ENCODE results near the gene NOP9. TPM values are rescaled to one million over a fixed set of nuclear protein-coding genes. Genes with fewer than 3 reads are reported as not detected.
A peak's percentile ranks its signal among the peaks of the same experiment; 100 is the strongest.

Gene NOP9
- total and polyA plus RNA-seq, 9 of the 15 experiments (the other 6 are each of a cell fraction or from before 2014, with no cell fraction given): 1.0 to 27.9 (median 15.1) TPM

DNA sequence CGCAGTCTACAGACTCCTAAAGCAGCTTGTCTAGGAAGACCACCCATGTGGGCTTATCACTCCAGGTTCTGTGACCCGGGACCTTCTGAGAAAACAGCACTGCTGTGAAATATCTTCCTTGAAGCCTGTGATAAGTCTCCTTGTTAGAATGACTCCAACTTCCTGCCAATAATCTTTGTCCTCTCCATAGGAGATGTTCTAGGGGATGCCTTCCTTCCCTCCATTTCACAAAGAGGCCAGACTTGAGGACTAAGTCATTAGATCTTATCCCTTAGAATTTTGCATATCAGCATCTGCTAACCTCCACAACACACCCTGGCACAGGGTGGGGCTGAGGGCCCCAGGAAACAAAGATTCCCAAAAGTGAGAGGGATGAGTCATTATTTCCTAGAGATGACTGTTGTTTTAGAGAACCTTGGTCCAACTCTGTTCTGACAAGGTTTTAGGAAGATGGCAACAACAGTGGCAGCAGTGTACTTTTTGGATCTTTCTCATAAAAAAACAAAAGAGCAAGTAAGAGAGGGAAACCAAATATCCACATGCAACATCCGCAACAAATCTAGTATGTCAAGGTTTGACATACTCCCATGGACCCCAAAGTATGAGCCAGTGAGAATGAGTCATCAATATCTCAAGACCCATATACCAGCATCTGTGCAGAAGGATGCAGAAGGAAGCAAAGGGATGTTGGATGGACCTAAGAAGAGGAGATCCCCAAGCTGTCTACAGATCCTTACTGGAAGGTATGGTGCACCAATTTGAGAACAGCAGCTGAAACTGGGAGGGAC is 17.7 kb downstream of the NOP9 start:
- intact Hi-C loops (cut with micrococcal nuclease): no loop called here
- H4K20me1 ChIP-seq (replicated peaks; ENCODE audit: control insufficient read depth, insufficient read depth, low read length): no peaks in the 10 kb centered on the region
- TF ChIP-seq MAFF (IDR thresholded peaks at IDR 0.05; ENCODE audit: low read length): 0 out of 2 replicates have a peak, but pooled peaks have one; percentile 7
- peak; percentile 48 for TF ChIP-seq FOS (IDR thresholded peaks at IDR 0.05; ENCODE audit: extremely low read depth, insufficient read length)
- peak; percentile 58 for TF ChIP-seq ARID1B (IDR thresholded peaks at IDR 0.05)
- peak; percentile 44; the same call in 1 of the 2 replicates for TF ChIP-seq VEZF1 (CRISPR knock-in tag; IDR thresholded peaks at IDR 0.05)
- TF ChIP-seq C11orf30 (IDR thresholded peaks at IDR 0.05; ENCODE audit: low read depth): peak; percentile 51
- no peak for TF ChIP-seq STAT5A (IDR thresholded peaks at IDR 0.05; ENCODE audit: borderline replicate concordance, low read length)
- TF ChIP-seq CTBP1 (IDR thresholded peaks at IDR 0.05; ENCODE audit: borderline replicate concordance): peak; percentile 54
- TF ChIP-seq SOX6 (IDR thresholded peaks at IDR 0.05): peak; percentile 66
- no peak for TF ChIP-seq HOMEZ (CRISPR knock-in tag; IDR thresholded peaks at IDR 0.05)
- TF ChIP-seq KDM4B (IDR thresholded peaks at IDR 0.05; ENCODE audit: borderline replicate concordance in 2 of 2, low read depth in 1 of 2): no peak
- no peak for TF ChIP-seq HDAC8 (tag; IDR thresholded peaks at IDR 0.05)
- TF ChIP-seq LCOR (CRISPR knock-in tag; IDR thresholded peaks at IDR 0.05): peak; percentile 27; the same call in 1 of the 2 replicates
- TF ChIP-seq, protein P1, sequence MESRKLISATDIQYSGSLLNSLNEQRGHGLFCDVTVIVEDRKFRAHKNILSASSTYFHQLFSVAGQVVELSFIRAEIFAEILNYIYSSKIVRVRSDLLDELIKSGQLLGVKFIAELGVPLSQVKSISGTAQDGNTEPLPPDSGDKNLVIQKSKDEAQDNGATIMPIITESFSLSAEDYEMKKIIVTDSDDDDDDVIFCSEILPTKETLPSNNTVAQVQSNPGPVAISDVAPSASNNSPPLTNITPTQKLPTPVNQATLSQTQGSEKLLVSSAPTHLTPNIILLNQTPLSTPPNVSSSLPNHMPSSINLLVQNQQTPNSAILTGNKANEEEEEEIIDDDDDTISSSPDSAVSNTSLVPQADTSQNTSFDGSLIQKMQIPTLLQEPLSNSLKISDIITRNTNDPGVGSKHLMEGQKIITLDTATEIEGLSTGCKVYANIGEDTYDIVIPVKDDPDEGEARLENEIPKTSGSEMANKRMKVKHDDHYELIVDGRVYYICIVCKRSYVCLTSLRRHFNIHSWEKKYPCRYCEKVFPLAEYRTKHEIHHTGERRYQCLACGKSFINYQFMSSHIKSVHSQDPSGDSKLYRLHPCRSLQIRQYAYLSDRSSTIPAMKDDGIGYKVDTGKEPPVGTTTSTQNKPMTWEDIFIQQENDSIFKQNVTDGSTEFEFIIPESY (CRISPR knock-in tag; IDR thresholded peaks at IDR 0.05): no peak
- peak; percentile 62 for TF ChIP-seq SMARCE1 (IDR thresholded peaks at IDR 0.05)
- TF ChIP-seq BHLHE40 (IDR thresholded peaks at IDR 0.05; ENCODE audit: low read length): no peak
- TF ChIP-seq JUN (IDR thresholded peaks at IDR 0.05; ENCODE audit: borderline replicate concordance, low read depth, low read length): peak; percentile 39; the same call in 1 of the 2 replicates
- no peak for TF ChIP-seq JUN (CRISPR knock-in tag; IDR thresholded peaks at IDR 0.05; ENCODE audit: borderline replicate concordance)
- peak; percentile 93 for TF ChIP-seq FOSL1 (tag; conservative IDR thresholded peaks at IDR 0.05)
- TF ChIP-seq DPF2 (IDR thresholded peaks at IDR 0.05): peak; percentile 50; the same call in 1 of the 2 replicates

More for the DNA sequence above, 17.7 kb downstream of the NOP9 start:
- Histone ChIP-seq H3K4me2 (ENCODE audit: insufficient read depth, low read length) (peak overlapping the region; percentile 9; the same call in 1 of the 2 replicates), H3K27ac (ENCODE audit: extremely low read depth, low read depth, low read length) (peak overlapping the region; percentile 71), H3K36me3 (ENCODE audit: control insufficient read depth, insufficient read depth, low read length) (no peaks in the 10 kb centered on the region), H3K9me1 (ENCODE audit: control insufficient read depth, insufficient read depth, low read length) (no peaks in the 10 kb centered on the region), H3K79me2 (ENCODE audit: control insufficient read depth, insufficient read depth, low read length) (no peaks in the 10 kb centered on the region), H3K9ac (ENCODE audit: insufficient read depth in 1 of 2, low read depth in 2 of 2, low read length in 2 of 2) (peak overlapping the region in 1 of 2 experiments; percentile 38; a peak in 2 of 4 replicates), H3K9me3 (replicated peaks; ENCODE audit: control insufficient read depth, insufficient read depth, low read depth, low read length) (no peaks in the 10 kb centered on the region), H3K4me1 (replicated peaks in 1 of 2; ENCODE audit: control insufficient read depth in 2 of 2, insufficient read depth in 2 of 2, low read length in 2 of 2) (peaks cover 16 to 30% of the 10 kb centered on the region in 2 experiments), H3K4me3 (no peak overlapping the region), H3K27me3 (ENCODE audit: control insufficient read depth in 2 of 2, insufficient read depth in 2 of 2, low read length in 2 of 2) (no peaks in the 10 kb centered on the region), H2AFZ (ENCODE audit: low read depth, low read length) (peak overlapping the region; percentile 83)
- CTCF ChIA-PET (ENCODE audit: low intra/inter-chr PET ratio): no interaction called here
- ATAC-seq (no peak), FAIRE-seq (peak; percentile 82), DNase-seq (ENCODE audit: extremely low read depth in 1 of 4, low spot score in 3 of 4) (peak; percentile 23 to 42 (median 34))
- in situ Hi-C loops (cut with MboI): no loop called here
- no TSS peak for BruUV-seq (replicated peaks)
- 8% methylated on average over 3 of the region's 3 CpGs for WGBS (ENCODE audit: insufficient coverage, low coverage, missing lambda C conversion rate)
- POLR2A ChIA-PET: interaction anchor here (1.1 kb wide), 1 partner anchor 24 kb away, joined by 4 read pairs; no protein-coding TSS in a partner anchor
